Measurements from ENCODE around the gene PPP1R9A. TPM values are rescaled to one million over a fixed set of nuclear protein-coding genes. Genes with fewer than 3 reads are reported as not detected.

PPP1R9A gene
- total RNA-seq, 4 donors from 2014 or later, result 22.4 to 27.5 (median 23.3) TPM

DNA sequence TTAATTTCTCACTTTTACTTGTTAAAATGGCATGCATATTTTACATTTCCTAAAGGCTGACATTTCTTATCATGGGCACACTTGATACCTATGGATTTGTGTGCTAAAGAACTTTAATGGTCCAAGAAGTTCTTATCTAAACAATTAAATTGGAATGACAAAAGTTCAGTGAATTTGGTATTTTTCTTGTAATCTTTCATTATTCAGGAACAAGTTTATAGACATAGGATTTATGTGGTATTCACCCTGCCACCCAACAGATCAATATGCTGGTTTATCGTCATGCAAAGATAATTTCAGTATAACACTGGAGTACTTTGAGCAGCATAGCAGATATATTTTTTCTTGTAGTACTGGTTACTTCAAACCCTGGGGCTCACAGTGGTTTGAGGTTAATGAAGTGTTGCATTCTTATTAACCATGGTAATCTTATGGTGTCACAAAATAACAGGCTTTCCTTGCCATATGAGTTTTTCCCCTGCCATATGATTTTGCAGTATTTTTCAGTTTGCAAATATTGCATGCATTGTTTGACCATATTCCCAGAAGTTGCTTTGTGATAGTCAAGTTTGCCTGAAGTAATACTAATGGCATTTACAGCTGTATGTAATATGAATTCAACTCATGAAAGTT is 148.8 kb downstream of the PPP1R9A start:
- TF ChIP-seq, protein P1, sequence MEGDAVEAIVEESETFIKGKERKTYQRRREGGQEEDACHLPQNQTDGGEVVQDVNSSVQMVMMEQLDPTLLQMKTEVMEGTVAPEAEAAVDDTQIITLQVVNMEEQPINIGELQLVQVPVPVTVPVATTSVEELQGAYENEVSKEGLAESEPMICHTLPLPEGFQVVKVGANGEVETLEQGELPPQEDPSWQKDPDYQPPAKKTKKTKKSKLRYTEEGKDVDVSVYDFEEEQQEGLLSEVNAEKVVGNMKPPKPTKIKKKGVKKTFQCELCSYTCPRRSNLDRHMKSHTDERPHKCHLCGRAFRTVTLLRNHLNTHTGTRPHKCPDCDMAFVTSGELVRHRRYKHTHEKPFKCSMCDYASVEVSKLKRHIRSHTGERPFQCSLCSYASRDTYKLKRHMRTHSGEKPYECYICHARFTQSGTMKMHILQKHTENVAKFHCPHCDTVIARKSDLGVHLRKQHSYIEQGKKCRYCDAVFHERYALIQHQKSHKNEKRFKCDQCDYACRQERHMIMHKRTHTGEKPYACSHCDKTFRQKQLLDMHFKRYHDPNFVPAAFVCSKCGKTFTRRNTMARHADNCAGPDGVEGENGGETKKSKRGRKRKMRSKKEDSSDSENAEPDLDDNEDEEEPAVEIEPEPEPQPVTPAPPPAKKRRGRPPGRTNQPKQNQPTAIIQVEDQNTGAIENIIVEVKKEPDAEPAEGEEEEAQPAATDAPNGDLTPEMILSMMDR (IDR thresholded peaks at IDR 0.05), result no peak
- TF ChIP-seq POLR2A (IDR thresholded peaks at IDR 0.05; ENCODE audit: low read depth) (no peak), POLR2AphosphoS5 (IDR thresholded peaks at IDR 0.05) (no peak), EP300 (IDR thresholded peaks at IDR 0.05) (no peak)
- intact Hi-C loops (cut with DNase I), result no loop called here
- no peaks in the 10 kb centered on the region for H3K9me3 ChIP-seq
- H3K36me3 ChIP-seq, result no peaks in the 10 kb centered on the region
- H3K4me1 ChIP-seq, result peaks cover 0 to 10% (median 7%) of the 10 kb centered on the region in 4 donors
- H3K4me3 ChIP-seq, result no peak overlapping the region
- no peak for DNase-seq (ENCODE audit: extremely low spot score)
- no peak overlapping the region for H3K27ac ChIP-seq (replicated peaks in 1 of 4)
- no peaks in the 10 kb centered on the region for H3K27me3 ChIP-seq
- WGBS, result 80% methylated on average over 1 of the region's 1 CpG

DNA sequence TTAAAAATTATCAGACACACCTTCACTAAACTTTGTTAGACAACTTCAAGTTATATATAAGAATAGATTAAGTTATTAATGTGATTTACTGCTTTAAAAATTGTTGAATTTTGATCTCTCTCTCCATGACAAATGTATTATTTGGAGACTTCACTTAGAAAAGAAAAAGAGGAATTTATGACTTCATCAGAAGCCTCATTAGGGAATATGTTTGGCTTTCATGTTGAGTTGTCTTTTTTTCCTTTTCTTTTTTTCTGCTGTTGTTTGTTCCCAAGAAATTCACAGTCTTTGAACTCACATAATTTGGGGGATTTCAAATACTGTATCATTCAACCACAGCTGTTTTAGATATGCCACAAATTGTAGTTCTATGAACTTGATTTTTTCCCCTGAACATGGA is 149.5 kb downstream of the PPP1R9A start:
- no peaks in the 10 kb centered on the region for H3K9me3 ChIP-seq
- H3K27ac ChIP-seq (replicated peaks in 1 of 4), result no peak overlapping the region
- TF ChIP-seq EP300 (IDR thresholded peaks at IDR 0.05) (no peak), POLR2AphosphoS5 (IDR thresholded peaks at IDR 0.05) (no peak), POLR2A (IDR thresholded peaks at IDR 0.05; ENCODE audit: low read depth) (no peak)
- TF ChIP-seq, protein P1 (IDR thresholded peaks at IDR 0.05), result no peak
- peaks cover 0 to 10% (median 7%) of the 10 kb centered on the region in 4 donors for H3K4me1 ChIP-seq
- H3K36me3 ChIP-seq, result no peaks in the 10 kb centered on the region
- no peak overlapping the region for H3K4me3 ChIP-seq
- H3K27me3 ChIP-seq, result no peaks in the 10 kb centered on the region
- intact Hi-C loops (cut with DNase I), result no loop called here
- no peak for DNase-seq (ENCODE audit: extremely low spot score)

DNA sequence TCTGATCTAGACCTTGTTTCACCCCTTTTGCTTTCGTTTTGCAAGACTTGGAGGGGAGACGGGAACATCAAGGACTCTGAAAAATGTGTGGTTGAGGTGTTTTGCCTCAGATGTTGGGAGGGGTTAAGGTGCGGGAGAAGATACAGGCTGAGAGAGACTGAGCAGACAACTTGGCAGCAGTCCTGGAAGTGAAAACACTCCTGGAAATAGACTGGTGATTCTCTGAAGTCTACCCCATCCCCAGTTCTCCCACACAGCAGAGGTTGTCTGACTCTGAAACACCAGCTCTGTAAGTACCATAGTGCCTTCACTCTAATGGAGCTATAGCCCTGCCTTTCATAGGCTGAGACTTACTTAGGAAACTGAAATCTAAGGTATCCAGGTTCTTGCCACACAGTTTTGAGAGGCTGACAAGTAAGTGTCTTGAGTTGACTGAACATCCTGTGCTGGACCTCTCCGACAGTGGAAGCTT is 152.5 kb downstream of the PPP1R9A start:
- Histone ChIP-seq H3K4me1 (peaks cover 0 to 10% (median 7%) of the 10 kb centered on the region in 4 donors), H3K4me3 (peak overlapping the region in 1 of 4 donors; percentile 3), H3K9me3 (no peaks in the 10 kb centered on the region), H3K36me3 (no peaks in the 10 kb centered on the region), H3K27ac (replicated peaks in 1 of 4) (peak overlapping the region in 1 of 4 donors; percentile 2), H3K27me3 (no peaks in the 10 kb centered on the region)
- peak in 1 of 2 donors; percentile 6 for TF ChIP-seq POLR2AphosphoS5 (IDR thresholded peaks at IDR 0.05)
- TF ChIP-seq POLR2A (IDR thresholded peaks at IDR 0.05; ENCODE audit: low read depth), result no peak
- intact Hi-C loops (cut with DNase I), result no loop called here
- no peak for DNase-seq (ENCODE audit: extremely low spot score)
- 48% methylated on average over 4 of the region's 4 CpGs for WGBS

DNA sequence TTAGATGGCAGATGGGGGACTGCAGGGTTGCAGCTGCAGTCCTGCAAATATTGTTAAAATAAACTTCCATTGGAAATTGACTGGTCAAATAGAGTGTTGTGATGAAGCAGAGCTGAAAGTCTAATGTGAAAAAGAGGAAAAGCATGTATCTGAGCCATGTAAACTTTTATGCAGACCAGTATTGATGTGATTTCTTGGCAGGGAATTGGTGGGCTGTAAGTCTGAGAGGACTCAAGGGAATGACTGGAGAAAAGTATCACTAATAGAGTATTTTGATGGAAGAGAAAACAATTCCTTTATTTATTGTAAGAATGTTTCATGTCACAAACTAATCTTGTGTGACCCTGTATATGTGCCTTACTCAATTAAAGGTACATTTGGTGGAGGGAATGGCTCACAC is 155.5 kb downstream of the PPP1R9A start:
- DNase-seq (ENCODE audit: extremely low spot score), result no peak
- TF ChIP-seq POLR2A (IDR thresholded peaks at IDR 0.05; ENCODE audit: low read depth) (no peak), POLR2AphosphoS5 (IDR thresholded peaks at IDR 0.05) (no peak), EP300 (IDR thresholded peaks at IDR 0.05) (no peak)
- TF ChIP-seq, protein P1 (IDR thresholded peaks at IDR 0.05), result no peak
- intact Hi-C loops (cut with DNase I), result no loop called here
- Histone ChIP-seq H3K27me3 (no peaks in the 10 kb centered on the region), H3K9me3 (no peaks in the 10 kb centered on the region), H3K27ac (replicated peaks in 1 of 4) (no peak overlapping the region), H3K36me3 (no peaks in the 10 kb centered on the region), H3K4me3 (no peak overlapping the region), H3K4me1 (peaks cover 0 to 10% (median 7%) of the 10 kb centered on the region in 4 donors)

DNA sequence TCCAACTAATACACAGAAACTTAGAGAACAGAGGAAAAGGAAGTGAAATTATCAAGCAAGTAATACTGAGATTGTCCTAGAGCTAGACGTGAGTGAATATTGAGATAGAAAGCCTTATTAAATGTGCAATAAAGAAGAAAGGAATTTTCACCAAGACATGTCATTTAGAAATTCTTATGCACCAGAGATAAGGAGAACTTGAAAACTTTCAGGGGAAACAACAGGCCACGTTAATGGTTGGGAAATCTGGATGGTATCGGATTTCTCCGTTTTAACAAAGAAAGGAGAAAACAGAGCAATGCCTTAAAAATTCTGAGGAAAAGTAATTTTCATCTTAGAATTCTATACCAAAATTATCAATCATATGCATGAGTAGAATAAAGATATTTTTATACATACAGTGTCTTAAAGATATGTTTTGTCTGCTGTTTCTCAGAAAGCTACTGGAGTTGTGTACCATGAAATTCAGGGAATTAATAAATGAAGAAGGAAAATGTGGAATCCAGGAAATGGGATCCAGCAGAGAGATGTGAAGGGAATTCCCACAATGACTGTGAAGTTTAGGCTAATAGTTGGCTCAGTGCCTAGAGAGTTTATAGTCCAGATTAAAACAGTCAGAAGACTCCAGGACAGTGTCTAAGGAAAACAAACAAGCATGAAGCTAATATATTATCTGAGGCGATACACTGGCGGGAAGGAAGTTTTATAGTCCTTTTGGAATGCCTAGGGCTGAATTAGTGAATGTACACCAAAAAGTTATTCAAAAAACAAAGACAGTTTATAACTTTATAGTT is 159.5 kb downstream of the PPP1R9A start:
- Histone ChIP-seq H3K4me1 (no peaks in the 10 kb centered on the region), H3K4me3 (no peak overlapping the region), H3K27ac (replicated peaks in 1 of 4) (no peak overlapping the region), H3K36me3 (no peaks in the 10 kb centered on the region), H3K9me3 (no peaks in the 10 kb centered on the region), H3K27me3 (no peaks in the 10 kb centered on the region)
- WGBS, result 78% methylated on average over 6 of the region's 6 CpGs
- DNase-seq (ENCODE audit: extremely low spot score), result no peak
- TF ChIP-seq, protein P1 (IDR thresholded peaks at IDR 0.05), result no peak
- no peak for TF ChIP-seq POLR2AphosphoS5 (IDR thresholded peaks at IDR 0.05)
- no peak for TF ChIP-seq EP300 (IDR thresholded peaks at IDR 0.05)
- TF ChIP-seq POLR2A (IDR thresholded peaks at IDR 0.05; ENCODE audit: low read depth), result no peak
- intact Hi-C loops (cut with DNase I), result no loop called here

Measured in esophagus muscularis mucosa (tissue), 4 donors.